Astrocyte (in vitro differentiated cells and primary cell): Measurements from ENCODE around the gene PTPRD. TPM values are rescaled to one million over a fixed set of nuclear protein-coding genes. Genes with fewer than 3 reads are reported as not detected.

Experiments used
- DNase-seq: peaks from one replicate; pipeline ENCODE4 v3.0.0-alpha.2; 2010; ENCODE audit warnings: low read depth
- FAIRE-seq: peaks from 2 replicates; lab custom pipeline; 2011; peaks lifted over from hg19 to GRCh38; lab: Jason Lieb, UNC
- H2AFZ ChIP-seq: 2 replicates; pipeline ENCODE4 v1.6.0; 2012; ENCODE audit warnings: low read depth, low read length, inconsistent platforms
- H3K27ac ChIP-seq: 2 replicates; pipeline ENCODE4 v1.5.1; 2011; ENCODE audit warnings: low read depth, low read length, inconsistent platforms
- H3K27me3 ChIP-seq: 2 replicates; pipeline ENCODE4 v1.6.0; 2011; ENCODE audit warnings: low read length, inconsistent platforms; ENCODE audit not compliant: insufficient read depth
- H3K36me3 ChIP-seq: 2 replicates; pipeline ENCODE4 v1.5.1; 2011; ENCODE audit warnings: low read length, inconsistent platforms; ENCODE audit not compliant: insufficient read depth
- H3K4me1 ChIP-seq: 2 replicates; pipeline ENCODE4 v1.5.1; 2011; ENCODE audit warnings: low read length, inconsistent platforms; ENCODE audit not compliant: insufficient read depth
- H3K4me2 ChIP-seq: 2 replicates; pipeline ENCODE4 v1.6.0; 2012; ENCODE audit warnings: low read length, inconsistent platforms
- H3K4me3 ChIP-seq: 2 replicates; pipeline ENCODE4 v1.5.1; 2011; ENCODE audit warnings: low read depth, mild to moderate bottlenecking, low read length, inconsistent platforms; ENCODE audit not compliant: insufficient read depth
- H3K79me2 ChIP-seq: 2 replicates; pipeline ENCODE4 v1.6.0; 2012; ENCODE audit warnings: mild to moderate bottlenecking, low read length, inconsistent platforms; ENCODE audit not compliant: insufficient read depth
- H3K9ac ChIP-seq: 2 replicates; pipeline ENCODE4 v1.6.0; 2012; ENCODE audit warnings: mild to moderate bottlenecking, low read length, inconsistent platforms
- H3K9me3 ChIP-seq: 2 replicates; pipeline ENCODE4 v1.5.1; 2012; ENCODE audit warnings: low read depth, mild to moderate bottlenecking, low read length, inconsistent platforms; ENCODE audit not compliant: insufficient read depth
- H4K20me1 ChIP-seq: 2 replicates; pipeline ENCODE4 v1.6.0; 2012; ENCODE audit warnings: low read length, inconsistent platforms; ENCODE audit not compliant: insufficient read depth
- H3K27ac Mint-ChIP-seq: one replicate; pipeline ENCODE4 v1.8.0; 2021; ENCODE audit warnings: mild to moderate bottlenecking, mixed read lengths; ENCODE audit not compliant: unreplicated experiment
- H3K27me3 Mint-ChIP-seq: one replicate; pipeline ENCODE4 v1.8.0; 2021; ENCODE audit warnings: low read depth, mixed read lengths; ENCODE audit not compliant: unreplicated experiment
- H3K36me3 Mint-ChIP-seq: one replicate; pipeline ENCODE4 v1.8.0; 2021; ENCODE audit warnings: low read depth, mixed read lengths; ENCODE audit not compliant: unreplicated experiment
- H3K4me1 Mint-ChIP-seq: one replicate; pipeline ENCODE4 v1.8.0; 2021; ENCODE audit warnings: low read depth, mixed read lengths; ENCODE audit not compliant: unreplicated experiment
- H3K4me3 Mint-ChIP-seq: one replicate; pipeline ENCODE4 v1.8.0; 2021; ENCODE audit warnings: mild to moderate bottlenecking, moderate library complexity, mixed read lengths; ENCODE audit not compliant: unreplicated experiment
- H3K9me3 Mint-ChIP-seq: one replicate; pipeline ENCODE4 v1.8.0; 2021; ENCODE audit warnings: mild to moderate bottlenecking, mixed read lengths; ENCODE audit not compliant: unreplicated experiment
- EZH2 ChIP-seq: IDR thresholded peaks from 2 replicates; pipeline ENCODE4 v1.6.1; 2012; ENCODE audit warnings: mild to moderate bottlenecking, low read length, inconsistent platforms; ENCODE audit not compliant: insufficient read depth
- total RNA-seq: library from RNA; stranded (reverse); gene quantifications from 2 replicates; pipeline ENCODE4 v1.2.1, GENCODE V29; 2021
- TF ChIP-seq, protein P1 (sequence below): IDR thresholded peaks from 2 replicates; pipeline ENCODE4 v1.5.1; 2011; ENCODE audit warnings: low read depth, mild to moderate bottlenecking, inconsistent platforms, low read length, moderate library complexity; ENCODE audit not compliant: insufficient read depth

Gene PTPRD
- total RNA-seq, 1 donor from 2014 or later: 88.1 TPM

DNA sequence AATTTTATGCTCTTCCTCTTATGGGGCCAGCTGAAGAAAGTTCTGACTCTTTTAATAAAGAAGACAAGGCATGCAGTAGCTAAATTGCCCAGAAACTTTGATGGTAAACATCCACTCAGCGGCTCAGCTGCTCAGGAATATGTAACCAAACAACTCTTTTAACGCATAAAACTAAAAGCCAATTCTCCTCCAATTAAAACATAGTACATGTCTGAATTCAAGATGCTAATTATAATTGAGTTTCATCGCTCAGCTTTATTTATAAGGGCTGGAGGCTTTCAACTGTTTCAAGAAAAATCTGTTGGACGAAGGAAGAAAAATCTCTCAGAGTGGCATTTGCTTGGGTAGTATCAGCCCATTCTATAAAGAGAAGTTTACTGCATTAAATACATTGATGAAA, 359.5 kb downstream of the PTPRD start:
- no peak overlapping the region for H3K9ac ChIP-seq
- H3K4me3 ChIP-seq: no peak overlapping the region
- no peak overlapping the region for H2AFZ ChIP-seq
- no peaks in the 10 kb centered on the region for H3K79me2 ChIP-seq
- no peaks in the 10 kb centered on the region for H4K20me1 ChIP-seq
- Mint-ChIP-seq H3K9me3 (no peaks in the 10 kb centered on the region), H3K27ac (no peak overlapping the region), H3K36me3 (no peaks in the 10 kb centered on the region), H3K4me3 (no peak overlapping the region), H3K27me3 (no peaks in the 10 kb centered on the region), H3K4me1 (peaks cover 1% of the 10 kb centered on the region)
- DNase-seq (no peak), FAIRE-seq (no peak)
- peaks cover 6% of the 10 kb centered on the region for H3K4me1 ChIP-seq
- H3K36me3 ChIP-seq: no peaks in the 10 kb centered on the region
- no peaks in the 10 kb centered on the region for H3K9me3 ChIP-seq
- H3K27me3 ChIP-seq: no peaks in the 10 kb centered on the region
- TF ChIP-seq EZH2: no peak
- no peak overlapping the region for H3K27ac ChIP-seq
- no peak overlapping the region for H3K4me2 ChIP-seq

DNA sequence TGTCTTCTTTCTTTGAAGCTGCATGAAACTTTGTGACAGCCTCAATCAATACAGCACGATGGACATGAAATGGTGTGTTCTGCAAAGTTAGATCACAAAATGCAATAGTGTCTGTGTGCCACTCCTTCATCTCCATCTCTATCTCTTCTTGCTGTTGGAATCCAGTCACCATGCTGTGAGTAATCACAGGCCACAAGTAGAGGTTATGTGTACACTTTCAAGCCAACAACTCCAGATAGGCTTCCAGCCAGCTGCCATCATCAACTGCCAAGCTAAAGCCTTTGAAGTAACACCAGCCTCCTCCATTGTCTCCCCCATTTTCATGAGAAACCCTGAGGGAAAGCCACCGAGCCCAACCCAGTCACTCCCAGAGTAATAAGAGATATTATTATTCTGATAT, 360.6 kb downstream of the PTPRD start:
- Mint-ChIP-seq H3K27me3 (no peaks in the 10 kb centered on the region), H3K27ac (no peak overlapping the region), H3K36me3 (no peaks in the 10 kb centered on the region), H3K9me3 (no peaks in the 10 kb centered on the region), H3K4me3 (no peak overlapping the region), H3K4me1 (peaks cover 1% of the 10 kb centered on the region)
- Histone ChIP-seq H3K36me3 (no peaks in the 10 kb centered on the region), H4K20me1 (no peaks in the 10 kb centered on the region), H3K27me3 (no peaks in the 10 kb centered on the region), H3K4me3 (no peak overlapping the region), H3K4me1 (peaks cover 6% of the 10 kb centered on the region), H3K79me2 (no peaks in the 10 kb centered on the region), H3K27ac (no peak overlapping the region), H2AFZ (no peak overlapping the region), H3K4me2 (no peak overlapping the region), H3K9me3 (no peaks in the 10 kb centered on the region), H3K9ac (no peak overlapping the region)
- no peak for FAIRE-seq
- TF ChIP-seq, protein P1, sequence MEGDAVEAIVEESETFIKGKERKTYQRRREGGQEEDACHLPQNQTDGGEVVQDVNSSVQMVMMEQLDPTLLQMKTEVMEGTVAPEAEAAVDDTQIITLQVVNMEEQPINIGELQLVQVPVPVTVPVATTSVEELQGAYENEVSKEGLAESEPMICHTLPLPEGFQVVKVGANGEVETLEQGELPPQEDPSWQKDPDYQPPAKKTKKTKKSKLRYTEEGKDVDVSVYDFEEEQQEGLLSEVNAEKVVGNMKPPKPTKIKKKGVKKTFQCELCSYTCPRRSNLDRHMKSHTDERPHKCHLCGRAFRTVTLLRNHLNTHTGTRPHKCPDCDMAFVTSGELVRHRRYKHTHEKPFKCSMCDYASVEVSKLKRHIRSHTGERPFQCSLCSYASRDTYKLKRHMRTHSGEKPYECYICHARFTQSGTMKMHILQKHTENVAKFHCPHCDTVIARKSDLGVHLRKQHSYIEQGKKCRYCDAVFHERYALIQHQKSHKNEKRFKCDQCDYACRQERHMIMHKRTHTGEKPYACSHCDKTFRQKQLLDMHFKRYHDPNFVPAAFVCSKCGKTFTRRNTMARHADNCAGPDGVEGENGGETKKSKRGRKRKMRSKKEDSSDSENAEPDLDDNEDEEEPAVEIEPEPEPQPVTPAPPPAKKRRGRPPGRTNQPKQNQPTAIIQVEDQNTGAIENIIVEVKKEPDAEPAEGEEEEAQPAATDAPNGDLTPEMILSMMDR: no peak
- no peak for TF ChIP-seq EZH2
- DNase-seq: peak; percentile 1

DNA sequence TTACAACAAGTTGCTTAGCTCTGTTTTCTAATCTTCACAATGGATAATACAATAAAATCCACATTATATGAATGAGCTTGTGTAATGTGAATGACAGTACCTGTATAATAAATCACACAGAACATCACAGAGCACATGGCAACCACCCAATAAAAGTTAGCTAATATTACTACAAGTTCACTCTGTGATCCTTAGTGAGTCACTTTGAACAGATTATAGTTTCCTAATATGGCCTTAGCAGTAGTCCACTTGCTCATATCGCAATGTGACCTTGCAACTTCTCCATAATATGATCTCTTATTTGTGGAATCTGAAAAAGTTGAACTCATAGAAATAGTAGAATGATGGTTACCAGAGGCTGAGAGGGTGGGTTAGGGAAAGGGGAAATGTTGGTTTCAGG, 361.3 kb downstream of the PTPRD start:
- FAIRE-seq (no peak), DNase-seq (peak; percentile 43)
- no peaks in the 10 kb centered on the region for H3K36me3 ChIP-seq
- H2AFZ ChIP-seq: no peak overlapping the region
- Mint-ChIP-seq H3K4me3 (no peak overlapping the region), H3K27me3 (no peaks in the 10 kb centered on the region), H3K27ac (no peak overlapping the region), H3K9me3 (no peaks in the 10 kb centered on the region), H3K36me3 (no peaks in the 10 kb centered on the region), H3K4me1 (peaks cover 1% of the 10 kb centered on the region)
- no peaks in the 10 kb centered on the region for H3K79me2 ChIP-seq
- no peak overlapping the region for H3K4me3 ChIP-seq
- H3K27ac ChIP-seq: no peak overlapping the region
- H3K9me3 ChIP-seq: no peaks in the 10 kb centered on the region
- H3K4me1 ChIP-seq: peaks cover 6% of the 10 kb centered on the region
- no peak overlapping the region for H3K4me2 ChIP-seq
- no peaks in the 10 kb centered on the region for H4K20me1 ChIP-seq
- H3K9ac ChIP-seq: no peak overlapping the region
- no peak for TF ChIP-seq EZH2
- TF ChIP-seq, protein P1: no peak
- H3K27me3 ChIP-seq: no peaks in the 10 kb centered on the region
